Brain pericyte (primary cell): ENCODE measurements around the gene FOLR3.
"Not testable (repeated sequence)": the region's sequence is repeated elsewhere in the genome, so short reads cannot be mapped to it uniquely, and the experiment has no call there.

Experiments used
- DNase-seq: peaks from one replicate; pipeline ENCODE4 v3.0.0-alpha.2; 2012; ENCODE audit warnings: low read depth, low spot score

The FOLR3 gene

DNA sequence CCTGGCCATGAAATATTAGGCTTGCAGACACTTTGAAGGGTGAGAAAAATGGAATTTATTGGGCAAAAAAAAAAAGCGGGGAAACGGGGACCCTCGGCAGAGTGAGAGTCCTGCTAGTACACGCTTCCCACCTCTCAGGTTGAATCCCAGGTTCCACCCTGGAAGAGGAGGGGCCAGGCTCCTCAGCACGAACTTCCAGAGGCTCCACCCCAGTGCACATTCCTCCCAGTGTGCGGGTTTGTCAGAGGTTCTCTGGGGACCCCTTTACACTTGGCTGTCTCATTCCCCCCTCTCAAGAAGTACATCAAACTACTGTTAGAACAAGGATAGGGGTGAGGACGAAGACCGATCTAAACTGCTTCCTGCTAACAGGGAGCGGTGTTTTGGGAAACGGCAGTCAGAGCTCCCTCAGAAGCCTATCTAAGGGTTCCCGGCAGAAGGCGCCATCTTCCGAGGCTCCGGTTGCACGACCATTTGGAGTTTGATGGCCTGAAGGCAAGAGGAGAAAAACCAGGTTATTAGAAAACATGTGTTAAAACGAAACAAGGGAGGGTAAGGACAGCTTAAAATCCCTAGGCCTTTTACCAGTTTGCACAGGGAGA, 27.5 kb downstream of the FOLR3 start:
- no peak for DNase-seq

DNA sequence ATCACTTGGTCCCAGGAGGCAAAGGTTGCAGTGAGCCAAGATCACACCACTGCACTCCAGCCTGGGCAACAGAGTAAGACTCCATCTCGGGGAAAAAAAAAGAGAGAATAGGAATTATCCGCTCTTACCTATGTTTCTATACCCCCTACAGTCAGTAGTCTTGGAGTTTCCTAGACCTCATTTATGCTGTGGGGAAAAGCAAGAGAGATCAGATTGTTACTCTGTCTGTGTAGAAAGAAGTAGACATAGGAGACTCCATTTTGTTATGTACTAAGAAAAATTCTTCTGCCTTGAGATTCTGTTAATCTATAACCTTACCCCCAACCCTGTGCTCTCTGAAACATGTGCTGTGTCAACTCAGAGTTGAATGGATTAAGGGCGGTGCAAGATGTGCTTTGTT, 28.7 kb downstream of the FOLR3 start:
- not testable (repeated sequence) for DNase-seq

DNA sequence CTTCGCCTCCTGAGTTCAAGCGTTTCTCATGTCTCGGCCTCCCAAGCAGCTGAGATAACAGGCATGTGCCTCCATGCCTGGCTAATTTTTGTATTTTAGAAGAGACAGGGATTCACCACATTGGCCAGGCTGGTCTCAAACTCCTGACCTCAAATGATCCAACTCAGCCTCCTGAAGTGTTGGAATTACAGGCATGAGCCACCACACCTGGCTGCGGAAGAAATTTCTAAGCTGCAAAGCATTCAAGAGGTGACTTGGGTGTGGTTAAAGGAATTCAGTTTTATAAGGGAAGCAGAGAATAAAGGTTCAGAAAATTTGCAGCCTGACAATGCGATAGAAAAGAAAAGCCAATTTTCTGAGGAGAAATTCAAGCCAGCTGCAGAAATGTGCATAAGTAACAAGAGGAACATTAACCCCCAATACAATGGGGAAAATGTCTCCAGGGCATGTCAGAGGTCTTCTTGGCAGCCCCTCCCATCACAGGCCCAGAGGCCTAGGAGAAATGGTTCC, 33.6 kb downstream of the FOLR3 start:
- not testable (repeated sequence) for DNase-seq

DNA sequence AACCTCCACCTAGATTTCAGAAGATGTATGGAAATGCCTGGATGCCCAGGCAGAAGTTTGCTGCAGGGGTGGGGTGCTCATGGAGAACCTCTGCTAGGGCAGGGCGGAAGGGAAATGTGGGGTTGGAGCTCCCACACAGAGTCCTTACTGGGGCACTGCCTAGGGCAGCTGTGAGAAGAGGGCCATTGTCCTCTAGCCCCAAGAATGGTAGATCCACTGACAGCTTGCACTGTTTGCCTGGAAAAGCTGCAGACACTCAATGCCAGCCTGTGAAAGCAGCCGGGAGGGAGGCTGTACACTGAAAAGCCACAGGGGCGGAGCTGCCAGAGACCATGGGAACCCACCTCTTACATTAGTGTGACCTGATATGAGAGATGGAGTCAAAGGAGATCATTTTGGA, 34.2 kb downstream of the FOLR3 start:
- not testable (repeated sequence) for DNase-seq

DNA sequence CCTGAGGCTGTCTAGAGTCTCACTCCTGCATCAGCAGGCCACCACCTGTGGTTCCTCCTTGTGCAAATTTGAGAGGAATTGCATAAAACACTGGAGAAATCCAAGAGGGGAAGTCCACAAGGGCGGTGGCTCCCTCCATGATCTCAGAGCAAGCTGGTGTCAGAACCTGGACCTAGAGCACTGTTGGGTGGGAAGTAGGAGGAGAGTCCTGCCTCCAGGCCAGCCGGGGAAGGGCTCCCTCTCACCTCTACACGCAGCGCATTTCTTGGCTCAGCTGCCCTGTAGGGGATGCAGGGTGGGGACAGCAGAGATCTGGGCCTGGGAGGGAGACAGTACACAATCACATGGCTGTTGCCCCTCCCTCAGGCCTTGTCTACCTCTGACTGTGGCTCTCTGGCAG, 36.5 kb downstream of the FOLR3 start:
- not testable (repeated sequence) for DNase-seq

DNA sequence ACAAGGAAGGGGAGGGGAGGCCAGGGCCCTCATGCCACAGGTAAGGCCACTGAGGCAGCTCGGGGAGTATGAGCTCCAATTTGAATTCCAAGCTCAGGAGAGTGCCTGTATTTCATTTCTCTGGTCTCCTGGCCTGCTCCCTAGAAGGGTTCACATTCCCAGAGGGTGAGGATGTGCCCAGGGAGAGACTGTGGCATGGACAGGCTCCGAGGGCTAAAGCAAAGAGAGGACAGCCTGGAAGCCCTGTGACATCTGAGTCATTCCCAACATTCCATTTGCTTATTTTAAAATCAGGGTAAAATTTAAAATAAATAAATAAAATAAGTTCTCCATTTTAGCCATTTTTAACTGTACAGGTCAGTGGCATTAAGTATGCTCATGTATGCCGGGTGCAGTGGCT, 37.8 kb downstream of the FOLR3 start:
- no peak for DNase-seq

DNA sequence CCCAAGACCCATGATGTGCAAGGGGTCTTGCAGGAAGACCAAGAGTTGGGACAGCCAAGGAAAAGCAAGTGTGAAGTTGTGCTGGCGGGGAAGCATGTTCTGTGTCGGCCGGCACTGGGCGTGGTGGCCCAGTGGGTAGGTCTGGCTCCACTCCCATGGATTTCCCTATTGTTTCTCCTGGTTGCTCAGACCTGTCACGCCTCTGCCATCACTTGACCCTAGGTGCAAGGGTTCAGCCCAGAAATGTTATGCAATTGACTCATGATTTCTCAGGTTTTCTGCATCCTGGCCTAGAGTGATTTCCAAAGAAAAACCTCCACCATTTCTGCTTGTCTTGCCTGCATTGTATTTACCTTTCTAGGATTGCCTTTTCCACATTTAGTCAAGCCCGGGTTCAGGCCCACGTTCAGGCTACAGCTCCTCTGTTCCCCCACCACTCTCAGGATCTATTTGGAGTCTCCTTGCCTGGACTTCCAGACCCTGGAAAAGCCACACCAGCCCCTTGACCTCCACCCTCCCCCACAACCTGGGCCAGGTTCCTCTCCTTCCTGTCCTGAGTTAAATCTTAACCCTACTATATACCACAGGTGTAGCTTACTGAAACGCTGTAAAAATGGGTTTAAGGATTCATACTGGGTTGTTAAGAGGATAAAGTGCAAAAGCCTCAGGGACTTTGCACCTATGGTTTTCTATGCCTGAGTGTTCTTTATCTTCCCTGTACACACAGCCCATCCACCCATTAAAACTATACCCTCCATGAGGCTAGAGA, 39.0 kb downstream of the FOLR3 start:
- DNase-seq, result no peak

DNA sequence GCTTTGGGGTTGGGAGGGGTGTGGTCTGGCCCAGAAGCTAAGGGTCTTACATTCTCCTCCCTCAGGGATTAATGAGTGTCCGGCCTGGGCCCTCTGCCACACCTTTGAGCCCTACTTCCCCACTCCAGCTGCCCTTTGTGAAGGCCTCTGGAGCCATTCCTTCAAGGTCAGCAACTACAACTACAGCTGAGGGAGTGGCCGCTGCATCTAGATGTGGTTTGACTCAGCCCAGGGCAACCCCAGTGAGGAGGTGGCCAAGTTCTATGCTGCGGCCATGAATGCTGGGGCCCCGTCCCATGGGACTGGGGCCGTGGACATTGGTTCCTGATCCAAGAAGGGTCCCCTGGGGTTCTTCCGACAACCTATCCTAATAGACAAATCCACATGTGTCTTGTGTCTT, 42.1 kb downstream of the FOLR3 start:
- DNase-seq, result no peak

DNA sequence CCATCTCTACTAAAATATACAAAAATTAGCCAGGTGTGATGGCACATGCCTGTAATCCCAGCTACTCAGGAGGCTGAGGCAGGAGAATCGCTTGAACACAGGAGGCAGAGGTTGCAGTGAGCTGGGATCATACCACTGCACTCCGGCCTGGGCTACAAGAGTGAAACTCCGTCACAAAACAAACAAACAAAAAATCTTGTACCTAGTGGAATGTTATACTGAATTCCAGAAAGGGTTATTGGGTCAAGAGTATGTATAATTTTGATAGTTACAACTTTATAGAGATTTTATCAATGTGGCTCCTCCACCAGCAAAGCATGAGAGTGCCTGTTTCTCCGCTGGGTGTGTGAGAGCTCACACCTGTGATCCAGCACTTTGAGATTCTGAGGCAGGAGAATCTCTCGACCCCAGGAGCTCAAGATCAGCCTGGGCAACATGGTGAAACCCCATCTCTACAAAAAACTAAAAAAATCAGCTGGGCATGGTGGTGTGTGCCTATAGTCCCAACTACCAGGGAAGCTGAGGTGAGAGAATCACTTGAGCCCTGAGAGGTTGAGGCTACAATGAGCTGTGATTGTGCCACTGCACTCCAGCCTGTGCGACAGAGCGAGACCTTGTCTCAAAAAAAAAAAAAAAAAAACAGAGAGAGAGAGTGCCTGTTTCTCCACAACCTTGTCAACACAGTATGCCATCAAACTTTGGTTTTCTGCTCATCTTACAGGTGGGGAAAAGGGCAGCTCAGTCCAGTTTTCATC, 43.7 kb downstream of the FOLR3 start:
- DNase-seq, result no peak

DNA sequence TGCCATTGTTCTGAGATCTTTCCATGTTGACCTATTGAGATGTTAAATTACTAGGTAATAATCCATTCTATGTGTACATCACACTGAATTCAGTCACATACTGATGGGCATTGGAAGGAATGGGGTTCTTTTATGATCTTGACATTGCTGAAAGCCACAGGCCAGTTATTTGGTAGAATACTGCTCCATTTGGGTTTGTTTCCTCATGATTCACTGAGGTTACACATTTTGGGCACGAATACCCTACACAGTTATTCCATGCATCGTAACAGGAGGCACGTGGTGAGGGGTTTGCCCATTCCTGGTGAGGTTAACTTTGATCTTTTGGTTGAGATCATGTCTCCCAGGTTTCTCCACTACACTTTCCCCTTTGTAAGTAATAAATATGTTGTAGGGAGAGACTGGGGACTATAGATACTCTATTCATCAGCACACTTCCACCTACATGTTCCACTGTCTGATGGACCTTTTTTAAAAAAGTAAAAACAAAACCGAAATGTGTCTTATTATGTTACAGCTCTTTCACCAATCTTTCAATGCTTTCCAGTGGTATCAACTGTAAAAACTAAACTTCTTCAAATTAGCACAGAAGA, 44.4 kb downstream of the FOLR3 start:
- DNase-seq, result no peak

DNA sequence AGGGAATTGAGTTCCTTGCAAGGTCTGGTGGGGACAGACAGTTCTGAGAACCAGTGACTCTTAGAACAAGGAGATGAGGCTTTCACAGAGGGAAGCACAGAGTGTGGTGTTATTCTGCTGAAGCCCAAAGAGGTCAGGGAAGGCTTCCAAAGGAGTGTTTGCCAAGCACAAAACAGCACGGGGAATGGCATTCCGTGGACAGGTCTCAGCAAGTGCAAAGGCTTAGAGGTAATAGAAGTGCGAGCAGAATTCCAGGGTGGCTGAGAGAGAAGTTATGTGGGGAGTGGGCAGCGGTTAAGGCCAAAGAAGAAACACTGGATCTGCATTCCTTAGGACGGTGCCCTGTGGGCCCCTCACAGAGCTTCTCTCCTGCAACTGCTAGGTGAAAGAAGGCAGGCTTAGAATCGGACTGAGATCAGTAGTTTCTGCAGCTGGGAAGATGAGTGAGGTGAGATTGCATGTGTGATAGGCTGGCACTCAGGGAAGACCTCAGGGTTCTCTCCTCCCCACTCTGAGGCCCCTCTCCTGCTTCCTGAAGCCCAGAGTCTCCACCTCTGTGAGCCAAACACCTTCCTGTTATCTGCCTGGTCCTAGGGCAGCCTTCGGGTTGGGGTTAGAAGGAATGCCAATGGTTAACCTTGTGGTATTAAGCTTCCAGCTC, 45.5 kb downstream of the FOLR3 start:
- DNase-seq, result not testable (repeated sequence)

DNA sequence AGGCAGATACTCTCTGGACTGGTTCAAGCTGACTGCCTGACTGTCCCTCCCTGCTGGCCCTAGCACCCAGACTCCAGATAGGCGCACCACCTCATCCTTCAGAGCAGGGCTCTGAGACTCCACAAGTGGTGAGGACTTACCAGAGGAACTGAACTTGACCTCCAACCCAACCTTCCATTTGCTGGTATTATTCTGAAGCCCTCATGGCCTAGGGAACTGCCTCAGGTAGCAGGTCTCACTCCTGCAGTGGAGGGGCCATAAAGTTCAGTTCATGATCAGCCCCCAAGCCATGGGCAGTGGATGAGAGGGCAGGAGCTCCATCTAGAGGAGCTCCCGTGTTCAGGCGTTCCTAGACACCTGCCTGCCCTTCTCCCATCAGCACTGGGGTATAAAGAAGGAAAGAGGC, 46.0 kb downstream of the FOLR3 start:
- not testable (repeated sequence) for DNase-seq

DNA sequence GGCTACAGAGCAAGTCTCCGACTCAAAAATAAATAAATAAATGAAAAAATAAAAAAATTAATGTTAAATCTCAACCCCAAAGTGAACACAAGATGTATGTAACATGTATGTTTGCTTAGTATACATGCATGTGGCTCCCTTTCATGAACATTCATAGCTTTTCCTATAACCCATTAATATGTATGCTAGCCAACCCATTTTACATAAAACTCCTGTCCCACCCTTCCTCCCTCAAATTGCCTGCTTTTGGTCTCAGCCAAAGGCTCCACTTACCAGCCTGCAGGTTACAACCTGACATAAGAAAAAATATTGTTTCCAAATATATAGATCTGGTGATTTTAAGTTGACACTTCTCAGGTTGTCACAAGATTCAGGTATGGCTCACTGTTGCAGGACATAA, 52.7 kb downstream of the FOLR3 start:
- DNase-seq, result no peak
